SH-SY5Y (cell line): Measurements from ENCODE around the gene CNTNAP5.

Source experiments
- GATA2 ChIP-seq: IDR thresholded peaks from 2 replicates; pipeline ENCODE4 v1.6.1; 2011; ENCODE audit warnings: mild to moderate bottlenecking, low read depth, low read length
- GATA3 ChIP-seq: IDR thresholded peaks from 2 replicates; pipeline ENCODE4 v1.6.1; 2011; ENCODE audit warnings: low read depth, mild to moderate bottlenecking, low read length, moderate library complexity

DNA sequence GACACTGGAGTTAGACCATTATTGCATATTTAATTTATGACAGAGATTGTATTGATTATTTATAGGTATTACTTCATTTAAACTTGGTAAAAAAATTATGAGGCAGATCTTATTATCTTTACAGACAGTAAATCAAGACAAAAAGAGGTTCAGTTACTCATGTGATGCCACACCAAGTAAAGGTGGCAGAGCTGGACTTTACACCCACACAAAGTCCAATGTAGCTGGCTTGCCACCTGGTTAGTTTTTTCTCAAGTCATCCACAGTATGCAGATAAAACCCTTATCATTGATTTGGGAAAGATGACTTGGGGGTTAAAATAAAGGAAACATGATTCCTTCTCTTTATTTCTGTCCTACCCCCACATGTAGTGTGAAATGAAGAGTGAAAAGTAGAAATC is 137.2 kb downstream of the CNTNAP5 start:
- no peak for TF ChIP-seq GATA2
- no peak for TF ChIP-seq GATA3
